Right renal cortex interstitium (tissue), 3 donors: Measurements from ENCODE around the gene NHERF1. TPM values are rescaled to one million over a fixed set of nuclear protein-coding genes. Genes with fewer than 3 reads are reported as not detected.

Experiments used
- DNase-seq, 3 donors: peaks; one replicate each; pipeline ENCODE4 v3.0.0-alpha.2; 2013; ENCODE audit warnings: low read depth in 3 of 3, low spot score in 2 of 3
- polyA plus RNA-seq, 3 donors: library from polyadenylated mRNA; unstranded; fragments of 120-200 nt; gene quantifications; one replicate each; pipeline ENCODE4 v1.2.1, GENCODE V29; 2013; ENCODE audit not compliant: insufficient read length in 3 of 3

NHERF1 gene
- polyA plus RNA-seq, 3 donors, result 148 to 190 (median 161) TPM

DNA sequence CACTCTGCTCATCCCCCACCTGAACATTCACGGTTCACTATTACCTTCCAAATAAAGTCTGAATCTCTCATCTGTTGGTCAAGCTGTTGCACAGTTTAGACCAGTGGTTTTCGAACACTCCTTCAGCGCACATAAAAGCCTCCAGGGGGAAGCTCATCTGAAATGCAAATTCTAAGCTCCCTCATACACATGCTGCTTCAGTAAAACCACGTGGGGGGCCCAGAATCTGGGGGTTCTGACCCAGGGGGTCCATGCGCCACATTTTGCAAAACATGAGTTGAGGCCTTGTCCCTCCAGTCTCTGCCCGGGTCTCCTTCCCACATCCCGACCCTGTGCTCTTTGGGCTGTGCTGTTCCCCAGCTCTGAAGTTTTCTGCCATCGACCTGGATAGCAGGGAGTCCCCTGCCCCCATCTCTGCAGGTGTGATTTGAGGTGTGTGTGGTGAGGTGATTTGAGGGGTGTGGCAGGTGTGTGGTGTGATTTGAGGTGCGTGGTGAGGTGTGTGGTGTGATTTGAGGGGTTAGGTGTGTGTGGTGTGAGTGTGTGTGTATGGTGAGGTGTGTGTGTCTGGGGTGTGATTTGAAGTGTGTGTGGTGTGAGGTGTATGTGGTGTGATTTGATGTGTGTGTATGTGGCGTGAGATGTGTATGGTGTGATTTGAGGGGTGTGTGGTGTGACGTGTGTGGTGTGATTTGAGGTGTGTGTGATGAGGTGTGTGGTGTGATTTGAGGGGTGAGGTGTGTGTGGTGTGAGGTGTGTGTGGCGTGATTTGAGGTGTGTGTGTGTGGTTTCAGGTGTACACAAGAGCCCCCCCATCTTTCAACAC, 16.2 kb upstream of the NHERF1 start:
- no peak for DNase-seq

DNA sequence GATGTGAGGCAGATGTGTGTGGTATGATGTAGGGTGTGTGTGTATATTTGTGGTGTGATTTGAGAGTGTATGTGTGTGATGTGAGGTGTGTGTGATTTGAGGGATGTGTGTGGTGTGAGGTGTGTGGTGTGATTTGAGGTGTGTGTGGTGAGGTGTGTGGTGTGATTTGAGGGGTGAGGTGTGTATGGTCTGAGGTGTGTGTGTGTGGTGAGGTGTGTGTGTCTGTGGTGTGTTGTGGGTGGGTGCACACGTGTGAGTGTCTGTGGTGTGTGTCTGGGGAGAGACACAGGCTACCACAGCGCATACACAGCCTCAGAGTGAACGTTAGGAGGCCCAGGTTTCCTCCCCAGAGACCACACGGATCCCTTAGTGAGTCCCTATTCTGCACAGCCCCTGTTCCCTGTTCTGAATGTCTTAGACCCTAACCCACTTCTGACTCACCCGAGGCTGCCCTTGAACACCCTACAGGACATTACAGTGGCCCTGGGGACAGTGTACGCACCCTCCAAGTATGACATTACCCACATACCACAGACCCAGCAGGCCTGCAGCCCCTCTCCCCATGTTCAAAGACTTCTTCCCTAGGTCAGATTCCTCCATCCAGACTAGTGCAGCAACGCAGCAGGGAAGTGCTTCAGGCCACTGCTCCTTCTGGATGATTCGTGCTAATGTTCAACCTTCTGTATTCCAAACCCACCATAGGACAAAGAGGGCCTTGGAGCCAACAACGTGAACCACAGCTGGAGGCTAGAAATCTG, 14.9 kb upstream of the NHERF1 start:
- no peak for DNase-seq

DNA sequence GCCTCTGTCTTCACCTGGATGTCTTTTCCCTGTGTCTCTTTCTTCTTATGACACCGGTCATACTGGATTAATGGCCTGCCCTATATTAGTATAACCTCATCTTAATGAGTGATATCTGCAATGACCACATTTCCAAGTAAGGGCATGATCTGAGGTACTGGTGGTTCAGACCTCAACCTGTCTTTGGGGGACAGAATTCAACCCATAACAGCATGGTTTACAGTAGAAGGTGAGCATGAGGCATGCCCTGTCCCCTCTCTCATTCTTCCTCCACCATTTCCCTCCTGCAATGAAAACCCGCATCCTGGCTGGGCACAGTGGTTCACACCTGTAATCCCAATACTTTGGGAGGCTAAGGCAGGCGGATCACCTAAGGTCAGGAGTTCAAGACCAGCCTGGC, 14.2 kb upstream of the NHERF1 start:
- DNase-seq, result no peak

DNA sequence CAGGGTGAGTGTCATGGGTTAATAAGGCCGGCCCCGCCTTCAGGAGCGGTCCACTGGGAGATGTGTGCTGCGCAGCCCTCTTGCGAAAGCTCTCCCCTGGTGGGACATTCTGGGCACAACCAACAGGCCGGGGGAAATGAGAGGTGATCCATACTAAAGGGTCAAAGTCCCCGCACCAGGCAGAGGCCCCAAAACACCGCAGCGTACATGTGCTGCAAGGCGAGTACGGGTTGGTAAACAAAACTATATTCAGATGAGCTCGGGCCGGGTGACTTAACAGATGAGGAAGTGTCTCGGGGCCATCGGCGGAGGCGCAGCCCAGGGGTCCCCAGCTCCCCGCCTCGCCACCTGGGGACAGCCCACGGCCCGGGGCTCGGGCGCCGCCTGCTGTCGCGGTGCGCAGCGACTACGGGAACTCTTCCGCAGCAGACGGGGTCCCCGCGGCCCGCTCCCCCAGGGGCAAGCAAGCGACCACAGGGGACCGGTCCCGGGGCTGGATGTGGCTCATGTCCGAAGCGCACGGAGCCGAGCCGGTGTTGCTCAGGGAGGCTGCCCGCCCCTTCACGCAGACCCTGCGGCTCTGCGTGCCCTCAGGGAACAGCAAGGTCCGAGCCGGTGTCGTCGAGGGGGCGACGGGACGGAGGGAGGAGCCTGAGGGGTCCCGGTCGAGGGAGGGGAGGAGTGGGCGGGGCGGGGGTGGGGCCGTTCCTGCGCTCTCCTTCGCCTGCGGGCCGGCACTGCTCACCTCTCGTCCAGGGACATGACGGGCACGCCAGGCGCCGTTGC, 11.7 kb upstream of the NHERF1 start, which contains the start of gene RAB37:
RAB37 (plus strand) TSS at position 744 of the 786 bp plus-strand sequence; CDS start at position 761, 17 bp downstream.
- no peak for DNase-seq

DNA sequence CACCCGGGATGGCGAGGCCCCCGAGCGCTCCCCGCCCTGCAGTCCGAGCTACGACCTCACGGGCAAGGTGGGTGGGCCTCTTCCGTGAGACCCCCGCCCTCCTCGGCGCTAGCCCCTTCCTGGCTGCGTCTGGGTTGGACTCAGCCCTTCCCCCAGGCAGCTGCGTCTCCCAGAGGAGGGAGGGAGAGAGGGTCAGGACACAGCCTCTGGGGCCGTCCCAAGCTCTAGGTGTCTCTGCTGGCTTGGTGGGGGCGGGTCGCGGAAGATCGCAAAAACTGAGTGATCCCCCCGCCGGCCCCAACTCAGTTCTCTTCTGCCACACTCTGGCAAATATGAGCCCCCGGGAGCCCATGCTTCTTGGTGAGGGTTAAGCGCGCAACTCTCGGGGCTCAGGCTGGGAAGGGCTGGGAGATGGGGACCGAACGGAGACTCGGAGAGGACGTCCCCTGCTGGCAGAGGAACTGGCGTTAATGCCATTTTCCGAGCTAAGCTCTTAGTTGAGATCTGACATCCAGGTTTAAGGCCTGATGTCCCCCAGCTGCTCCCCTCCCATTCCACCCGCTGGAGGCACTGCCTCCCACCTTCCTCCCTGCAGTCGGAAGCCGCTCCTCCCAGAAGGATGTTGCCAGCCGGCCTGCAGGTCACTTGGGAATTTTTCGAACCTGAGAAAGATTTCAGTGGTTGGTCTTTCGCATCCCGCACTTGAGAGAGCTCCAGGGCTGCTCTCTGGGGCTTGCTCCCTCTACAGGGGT, 11.0 kb upstream of the NHERF1 start:
- DNase-seq, result no peak

DNA sequence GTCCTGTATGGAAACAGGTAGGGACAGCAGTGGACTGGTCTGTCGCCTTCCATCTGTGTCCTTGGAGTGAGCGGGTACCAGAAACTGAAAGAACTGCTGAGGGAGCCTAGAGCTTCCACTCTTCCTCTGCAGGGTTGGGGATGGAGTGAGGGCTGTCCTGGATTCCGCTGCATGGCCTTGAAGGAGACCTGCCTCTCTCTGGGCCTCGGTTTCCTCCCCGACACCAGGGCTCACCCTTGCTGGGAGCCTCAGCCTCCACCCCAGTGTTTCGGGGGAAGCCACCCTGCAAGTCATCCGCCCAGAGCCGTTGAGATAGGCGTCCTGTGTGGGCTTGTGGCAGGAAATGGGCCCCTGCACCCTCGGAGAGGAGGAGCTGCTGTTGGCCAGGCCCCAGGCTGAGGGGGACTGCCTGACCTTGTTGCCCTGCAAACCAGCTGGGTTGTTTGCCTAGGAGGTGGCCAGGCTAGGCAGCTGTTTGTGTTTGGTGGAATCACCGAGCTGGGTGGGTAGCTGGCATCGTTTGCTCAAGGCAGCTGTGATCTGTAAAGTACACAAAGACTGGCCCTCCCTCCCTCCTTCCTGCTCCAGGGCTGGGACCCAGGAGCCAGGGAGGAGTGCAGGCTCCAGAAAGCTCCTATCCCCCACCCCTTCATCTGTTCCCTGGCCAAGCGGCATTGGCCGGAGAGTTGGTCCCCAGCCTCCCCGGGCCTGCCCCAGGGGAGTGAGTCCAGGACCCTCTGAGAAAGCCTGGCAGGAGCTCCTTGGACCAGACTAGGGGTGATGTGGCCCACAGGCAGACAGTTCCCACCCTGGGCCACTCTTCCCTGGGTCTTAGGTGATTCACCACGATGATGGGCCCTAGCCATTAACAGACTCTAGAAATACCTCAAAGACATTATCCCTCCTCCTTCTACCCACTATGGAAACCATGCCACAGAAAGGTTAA, 10.1 kb upstream of the NHERF1 start:
- DNase-seq, result no peak

DNA sequence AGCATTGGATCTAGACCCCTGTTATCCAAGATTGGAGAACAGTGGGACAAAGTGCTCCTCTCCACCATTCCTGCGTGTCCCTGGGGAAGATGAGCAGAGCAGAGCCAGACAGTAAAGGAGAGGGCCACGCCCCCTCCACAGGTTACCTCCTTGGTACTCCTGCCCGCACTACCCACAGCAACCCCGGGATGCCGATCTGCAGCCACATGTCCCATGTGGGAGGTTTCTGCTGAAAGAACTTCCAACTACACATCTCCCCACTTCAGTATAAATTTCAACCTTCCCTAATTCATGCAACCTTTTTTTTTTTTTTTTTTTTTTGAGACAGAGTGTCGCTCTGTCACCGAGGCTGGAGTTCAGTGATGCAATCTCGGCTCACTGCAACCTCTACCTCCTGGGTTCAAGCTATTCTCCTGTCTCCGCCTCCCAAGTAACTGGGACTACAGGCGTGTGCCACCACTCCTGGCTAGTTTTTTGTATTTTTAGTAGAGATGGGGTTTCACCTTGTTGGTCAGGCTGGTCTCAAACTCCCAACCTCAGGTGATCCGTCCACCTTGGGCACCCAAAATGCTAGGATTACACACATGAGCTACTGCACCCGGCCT, 9.1 kb upstream of the NHERF1 start:
- no peak for DNase-seq

DNA sequence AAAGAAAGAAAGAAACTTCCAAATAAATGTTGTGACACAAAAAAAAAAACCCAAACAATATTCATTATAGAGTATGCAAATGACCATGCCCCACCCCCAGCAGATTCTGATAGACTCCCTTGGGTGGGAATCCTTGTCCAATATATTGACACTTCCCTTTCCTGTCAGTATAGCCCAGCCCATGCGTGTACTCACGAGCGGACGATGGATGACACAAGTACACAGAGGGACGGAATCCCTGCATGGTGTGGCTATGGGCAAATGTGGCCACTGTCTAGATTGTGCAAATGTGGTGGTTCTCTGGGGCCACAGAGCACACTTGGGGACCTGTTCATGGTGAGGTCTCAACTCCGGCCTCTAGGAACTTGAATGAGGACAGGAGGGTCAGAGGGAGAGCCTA, 8.3 kb upstream of the NHERF1 start:
- DNase-seq, result no peak

DNA sequence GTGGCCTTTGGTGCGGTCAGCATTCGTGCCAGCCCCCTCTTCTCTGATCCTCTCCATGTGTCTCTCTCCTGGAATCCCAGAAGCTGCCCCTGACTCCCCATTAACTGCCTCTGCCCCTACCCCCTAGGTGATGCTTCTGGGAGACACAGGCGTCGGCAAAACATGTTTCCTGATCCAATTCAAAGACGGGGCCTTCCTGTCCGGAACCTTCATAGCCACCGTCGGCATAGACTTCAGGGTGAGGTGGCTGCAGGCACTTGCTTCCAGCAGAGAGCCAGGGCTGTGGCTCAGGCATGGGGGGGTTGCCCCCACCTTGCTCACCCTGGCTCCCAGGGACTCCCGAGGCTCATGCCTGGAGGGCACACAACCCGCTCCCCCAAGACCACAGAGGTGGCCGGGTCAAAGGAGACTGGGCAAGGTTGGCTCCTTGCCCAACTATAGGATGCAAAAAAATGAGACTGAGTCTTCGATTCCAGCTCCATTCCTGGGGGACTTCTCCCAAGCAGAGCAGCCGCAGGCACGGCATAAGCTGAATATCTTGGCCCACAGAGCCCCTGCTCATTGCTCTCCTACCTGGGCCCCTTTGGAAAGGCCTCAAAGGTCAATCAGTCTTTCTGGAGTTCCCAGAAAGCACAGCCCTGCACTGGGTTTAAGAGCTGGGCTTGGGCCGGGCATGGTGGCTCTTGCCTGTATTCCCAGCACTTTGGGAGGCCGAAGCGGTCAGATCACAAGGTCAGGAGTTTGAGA, 7.6 kb upstream of the NHERF1 start:
- DNase-seq, result no peak

DNA sequence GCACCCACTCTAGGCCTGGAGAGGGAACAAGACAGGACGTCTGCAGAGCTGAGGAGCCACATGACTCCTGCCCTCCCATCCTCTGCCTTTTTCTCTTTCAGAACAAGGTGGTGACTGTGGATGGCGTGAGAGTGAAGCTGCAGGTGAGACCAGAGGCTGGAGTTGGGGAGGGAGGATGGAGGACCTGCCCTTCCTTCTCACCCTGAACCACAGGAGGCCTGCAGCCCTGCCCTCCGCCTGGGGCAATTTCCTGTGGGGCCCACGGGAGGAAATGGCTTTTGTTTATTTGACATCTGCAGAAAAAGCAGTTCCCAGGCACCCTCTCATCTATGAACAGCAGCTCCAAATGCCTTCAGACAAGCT, 6.3 kb upstream of the NHERF1 start:
- DNase-seq, result no peak

DNA sequence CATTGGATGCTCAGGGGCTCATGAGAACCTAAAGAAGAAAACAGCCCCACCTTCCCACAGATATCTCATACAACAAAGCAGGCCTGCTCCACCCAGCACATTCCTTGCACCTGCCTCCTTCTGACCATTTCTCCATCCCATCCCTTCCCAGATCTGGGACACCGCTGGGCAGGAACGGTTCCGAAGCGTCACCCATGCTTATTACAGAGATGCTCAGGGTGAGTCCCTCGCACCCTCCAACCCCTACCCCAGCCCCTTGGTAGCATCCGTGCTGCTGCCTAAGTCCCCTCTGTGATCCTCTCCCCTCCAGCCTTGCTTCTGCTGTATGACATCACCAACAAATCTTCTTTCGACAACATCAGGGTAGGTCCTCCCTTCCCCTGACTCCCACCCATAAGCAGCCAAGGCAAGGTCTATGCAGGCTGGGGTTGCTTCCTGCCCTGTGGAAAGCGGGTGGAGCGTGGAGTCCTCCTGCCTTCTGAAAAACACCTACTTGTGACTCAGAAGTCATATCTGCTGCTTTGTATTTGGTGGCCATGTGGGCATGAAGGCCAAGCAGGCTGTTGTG, 5.4 kb upstream of the NHERF1 start:
- no peak for DNase-seq

DNA sequence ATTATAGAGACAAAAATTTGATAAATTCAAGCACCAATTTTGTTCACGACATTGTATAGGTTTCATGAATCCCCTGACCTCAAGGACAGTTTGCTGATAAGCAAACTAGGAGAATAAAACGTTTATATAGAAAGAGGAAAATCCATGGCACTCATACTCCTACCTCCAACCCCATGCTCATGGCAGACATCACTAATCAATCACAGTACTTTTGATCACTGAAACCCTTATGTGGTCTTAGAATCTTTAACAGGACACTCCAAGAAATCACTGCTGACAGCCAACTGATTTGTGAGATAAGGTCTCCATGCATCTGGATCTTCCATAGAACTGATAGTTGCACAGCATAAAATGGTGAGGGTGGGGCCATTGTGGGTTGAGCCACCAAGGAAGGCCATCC, 4.7 kb upstream of the NHERF1 start:
- DNase-seq, result no peak

DNA sequence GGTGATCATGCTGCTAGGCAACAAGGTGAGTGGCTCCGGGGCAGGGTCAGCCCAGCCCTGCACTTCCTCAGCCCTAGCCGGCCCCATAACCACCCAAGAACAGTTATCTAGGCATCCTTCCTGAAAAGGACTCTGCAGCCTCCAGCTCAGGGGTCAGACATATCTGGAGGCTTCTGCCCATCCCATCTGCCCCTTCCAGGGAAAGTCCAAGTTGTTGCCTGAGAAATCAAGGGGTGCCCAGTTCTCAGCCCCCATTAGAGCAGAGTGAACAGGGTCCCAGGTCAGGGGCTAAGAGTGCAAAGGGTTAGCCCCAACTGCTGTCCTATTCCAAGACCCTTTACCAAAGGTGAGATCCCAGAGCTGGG, 4.1 kb upstream of the NHERF1 start:
- DNase-seq, result no peak

DNA sequence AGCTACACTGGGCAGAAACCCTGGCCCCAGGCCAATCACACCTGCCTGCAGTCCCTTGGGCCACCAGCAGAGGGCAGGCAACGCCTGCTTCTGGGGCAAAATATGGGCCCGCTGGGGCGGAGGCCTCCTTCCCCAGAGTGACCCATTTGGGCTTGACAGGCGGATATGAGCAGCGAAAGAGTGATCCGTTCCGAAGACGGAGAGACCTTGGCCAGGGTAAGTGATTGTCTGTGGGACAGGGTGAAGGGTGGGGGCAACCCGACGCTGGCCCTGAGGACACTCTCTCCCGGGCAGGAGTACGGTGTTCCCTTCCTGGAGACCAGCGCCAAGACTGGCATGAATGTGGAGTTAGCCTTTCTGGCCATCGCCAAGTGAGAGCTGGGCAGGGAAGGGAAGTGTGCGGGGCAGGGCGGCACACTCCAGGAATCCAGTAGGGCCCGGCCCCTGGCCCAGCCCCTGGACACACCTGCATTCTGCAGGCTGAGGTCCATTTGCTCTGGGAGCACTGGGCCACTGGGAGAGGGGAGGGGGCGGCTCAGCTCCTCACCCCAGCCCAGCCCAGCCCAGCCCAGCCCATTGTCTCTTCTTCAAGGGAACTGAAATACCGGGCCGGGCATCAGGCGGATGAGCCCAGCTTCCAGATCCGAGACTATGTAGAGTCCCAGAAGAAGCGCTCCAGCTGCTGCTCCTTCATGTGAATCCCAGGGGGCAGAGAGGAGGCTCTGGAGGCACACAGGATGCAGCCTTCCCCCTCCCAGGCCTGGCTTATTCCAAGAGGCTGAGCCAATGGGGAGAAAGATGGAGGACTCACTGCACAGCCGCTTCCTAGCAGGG, 3.5 kb upstream of the NHERF1 start:
- DNase-seq, result no peak

DNA sequence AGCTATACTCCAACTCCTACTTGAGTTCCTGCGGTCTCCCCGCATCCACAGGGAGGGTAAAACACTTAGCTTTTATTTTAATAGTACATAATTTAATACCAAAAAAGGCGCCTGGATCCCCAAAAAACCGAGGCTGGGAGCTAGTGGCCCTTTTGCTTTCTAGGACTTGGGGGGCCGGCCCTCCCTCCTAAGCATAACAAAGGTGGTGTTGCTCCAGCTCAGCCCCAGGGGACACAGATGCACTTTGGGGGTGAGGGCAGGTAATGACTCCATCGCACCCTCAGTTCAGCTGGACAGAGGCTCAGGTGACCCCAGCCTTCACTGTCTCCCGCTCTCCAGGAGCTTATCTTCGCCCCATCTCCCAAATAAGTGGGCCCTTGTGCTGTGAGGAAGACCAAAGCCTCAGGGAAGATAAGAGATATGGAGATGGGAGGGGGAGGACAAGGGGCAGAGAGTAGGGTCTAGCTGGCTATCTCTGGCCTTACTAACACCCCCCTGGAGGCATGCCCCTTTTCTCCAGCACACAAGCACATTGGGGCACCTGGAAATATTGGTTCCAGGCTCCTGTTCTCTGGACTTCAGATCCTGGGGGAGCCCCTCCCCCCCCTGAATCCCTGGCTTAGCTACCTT, 2.8 kb upstream of the NHERF1 start:
- DNase-seq, result no peak

DNA sequence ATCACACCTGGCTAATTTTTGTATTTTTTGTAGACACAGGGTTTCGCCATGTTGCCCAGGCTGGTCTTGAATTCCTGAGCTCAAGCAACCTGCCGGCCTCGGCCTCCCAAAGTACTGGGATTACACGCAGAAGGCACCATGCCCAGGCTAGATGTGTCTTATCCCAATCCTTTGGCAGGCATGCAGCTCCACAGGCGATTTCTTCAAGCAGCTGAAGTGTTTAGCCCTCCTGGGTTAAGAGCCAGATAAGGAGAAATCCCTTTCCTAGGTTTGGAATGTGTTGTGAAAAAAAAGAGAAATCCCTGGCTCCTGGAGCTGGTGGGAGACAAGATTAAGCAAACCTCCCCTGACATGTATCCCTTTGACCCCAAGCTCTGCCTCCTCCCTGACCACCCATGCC, 2.1 kb upstream of the NHERF1 start:
- no peak for DNase-seq

DNA sequence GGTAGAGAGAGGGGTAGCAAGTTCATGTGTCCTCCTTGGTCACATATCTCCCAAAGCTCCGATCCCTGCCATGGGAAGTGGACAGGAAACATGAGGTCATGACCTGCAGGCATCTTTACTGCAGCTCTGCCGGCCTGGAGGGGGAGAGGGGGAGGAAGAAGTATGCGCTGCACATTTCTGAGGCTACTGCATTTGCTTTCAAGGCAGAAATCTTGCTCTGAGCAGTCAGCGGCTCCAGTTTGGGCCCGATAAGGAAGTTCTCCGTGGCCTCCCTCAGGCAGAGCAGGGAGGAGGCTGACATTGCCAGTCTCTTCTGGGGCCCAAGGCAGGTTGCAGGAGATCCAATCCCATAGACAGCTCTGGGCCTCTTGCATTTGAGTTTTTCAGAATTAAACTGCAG, 1.5 kb upstream of the NHERF1 start:
- no peak for DNase-seq
